Activated naive CD8-positive, alpha-beta T cell treated with anti-CD3 and anti-CD28 coated beads, Interleukin-2, amount 50 U/mL, for 24 hours (primary cell): ENCODE data around the gene RAD51B.

Experiments used
- ATAC-seq: fragments of 150-1000 bp; cut with Tn5 transposase; one replicate; pipeline ENCODE4 v1.10.0; 2021
- DNase-seq: peaks from one replicate; pipeline ENCODE4 v3.0.0; 2021
- H3K27ac Mint-ChIP-seq: one replicate; pipeline ENCODE4 v1.8.0; 2021; ENCODE audit warnings: mild to moderate bottlenecking, mixed read lengths
- H3K27me3 Mint-ChIP-seq: one replicate; pipeline ENCODE4 v1.8.0; 2021; ENCODE audit warnings: mixed read lengths
- H3K36me3 Mint-ChIP-seq: one replicate; pipeline ENCODE4 v1.8.0; 2021; ENCODE audit warnings: low read depth, mixed read lengths
- H3K4me1 Mint-ChIP-seq: one replicate; pipeline ENCODE4 v1.8.0; 2021; ENCODE audit warnings: mixed read lengths
- H3K4me3 Mint-ChIP-seq: one replicate; pipeline ENCODE4 v1.8.0; 2021; ENCODE audit warnings: mild to moderate bottlenecking, moderate library complexity, mixed read lengths
- H3K9me3 Mint-ChIP-seq: one replicate; pipeline ENCODE4 v1.8.0; 2021; ENCODE audit warnings: mixed read lengths

The RAD51B gene

DNA sequence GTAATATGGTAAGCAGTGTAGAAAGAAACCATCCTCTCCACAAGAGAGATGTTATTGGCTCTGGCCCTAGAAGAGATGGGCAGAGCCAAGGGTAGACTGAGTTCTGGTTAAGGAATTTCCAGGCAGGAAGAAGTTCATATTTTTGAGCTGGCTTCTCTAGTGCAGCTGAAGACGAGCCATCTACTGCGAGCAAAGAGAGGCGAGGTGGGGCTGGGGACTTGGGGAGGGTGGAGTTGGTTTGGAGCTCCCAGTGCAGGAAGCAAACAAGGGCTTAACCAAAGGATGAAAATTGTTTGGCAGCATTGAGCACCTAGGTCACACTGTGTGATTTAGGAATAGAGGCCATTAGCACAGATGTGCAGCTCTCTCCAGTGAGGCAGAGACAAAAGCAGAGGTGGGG is 733.7 kb downstream of the RAD51B start:
- DNase-seq (no peak), ATAC-seq (no peak)
- Mint-ChIP-seq H3K4me1 (peaks cover 12% of the 10 kb centered on the region), H3K27me3 (no peaks in the 10 kb centered on the region), H3K36me3 (no peaks in the 10 kb centered on the region), H3K4me3 (no peak overlapping the region), H3K27ac (no peak overlapping the region), H3K9me3 (no peaks in the 10 kb centered on the region)

DNA sequence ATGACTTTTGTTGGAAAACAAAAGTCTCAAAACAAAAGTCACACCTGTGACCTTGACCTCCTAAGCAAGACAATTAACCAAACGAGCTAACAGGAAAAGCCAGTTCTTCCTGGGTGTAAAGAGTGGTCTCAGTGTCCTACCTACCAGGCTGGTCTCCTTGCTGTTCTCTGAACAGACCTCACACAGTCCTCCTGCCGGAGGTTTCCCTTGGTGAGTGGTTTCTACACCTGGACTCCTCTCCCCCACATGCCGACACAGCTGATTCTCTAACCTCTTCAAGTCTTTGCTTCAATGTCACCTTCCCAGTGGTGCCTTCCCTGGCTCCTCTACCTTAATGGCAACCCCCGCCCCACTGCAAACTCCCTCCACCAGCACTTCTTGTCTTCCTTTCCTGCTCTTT is 734.7 kb downstream of the RAD51B start:
- Mint-ChIP-seq H3K4me1 (peaks cover 12% of the 10 kb centered on the region), H3K27me3 (no peaks in the 10 kb centered on the region), H3K36me3 (no peaks in the 10 kb centered on the region), H3K4me3 (no peak overlapping the region), H3K27ac (no peak overlapping the region), H3K9me3 (no peaks in the 10 kb centered on the region)
- DNase-seq (no peak), ATAC-seq (no peak)

DNA sequence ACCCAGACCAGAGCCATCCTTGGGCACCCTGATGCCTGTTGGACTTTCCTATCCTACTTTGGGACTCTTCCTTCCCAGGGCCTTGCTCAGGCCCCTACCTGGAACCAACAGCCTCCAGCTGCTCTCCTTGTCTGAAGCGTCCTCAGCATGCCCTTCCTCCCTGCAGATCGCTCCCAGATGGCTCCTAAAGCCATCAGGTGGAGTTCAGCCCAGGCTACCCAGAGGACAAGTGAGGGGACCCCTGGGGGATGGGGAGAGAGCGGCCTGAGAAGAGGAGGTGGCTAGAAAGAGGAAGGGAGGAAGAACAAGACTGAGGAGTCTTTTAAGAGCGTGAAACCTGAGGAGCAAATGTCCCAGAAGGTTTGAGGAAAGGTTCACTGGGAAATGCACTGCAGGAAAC is 736.7 kb downstream of the RAD51B start:
- no peak overlapping the region for H3K4me3 Mint-ChIP-seq
- H3K36me3 Mint-ChIP-seq: no peaks in the 10 kb centered on the region
- no peak overlapping the region for H3K27ac Mint-ChIP-seq
- DNase-seq: no peak
- no peaks in the 10 kb centered on the region for H3K27me3 Mint-ChIP-seq
- H3K9me3 Mint-ChIP-seq: no peaks in the 10 kb centered on the region
- H3K4me1 Mint-ChIP-seq: peaks cover 12% of the 10 kb centered on the region
- no peak for ATAC-seq

DNA sequence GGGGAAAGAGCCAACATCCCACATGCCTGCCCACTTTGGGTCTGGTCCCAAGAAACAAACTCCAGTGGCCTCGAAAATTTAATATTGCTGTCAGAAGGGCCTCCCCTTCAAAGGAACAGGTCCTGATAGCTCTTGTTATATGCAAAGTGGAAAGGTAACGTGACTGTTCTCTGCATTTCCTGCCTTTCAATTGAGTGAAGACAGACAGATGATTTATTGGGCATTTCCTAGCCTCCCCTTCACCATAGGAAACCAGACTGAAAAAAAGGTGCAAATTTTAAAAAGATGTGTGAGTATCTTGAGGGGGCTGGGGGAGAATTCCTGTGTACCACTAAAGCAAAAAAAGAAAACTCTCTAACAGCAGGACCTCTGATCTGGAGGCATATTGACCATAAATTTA is 738.1 kb downstream of the RAD51B start:
- ATAC-seq: no peak
- Mint-ChIP-seq H3K27me3 (no peaks in the 10 kb centered on the region), H3K4me1 (peaks cover 10% of the 10 kb centered on the region), H3K4me3 (no peak overlapping the region), H3K9me3 (no peaks in the 10 kb centered on the region), H3K36me3 (no peaks in the 10 kb centered on the region), H3K27ac (no peak overlapping the region)
- DNase-seq: no peak

DNA sequence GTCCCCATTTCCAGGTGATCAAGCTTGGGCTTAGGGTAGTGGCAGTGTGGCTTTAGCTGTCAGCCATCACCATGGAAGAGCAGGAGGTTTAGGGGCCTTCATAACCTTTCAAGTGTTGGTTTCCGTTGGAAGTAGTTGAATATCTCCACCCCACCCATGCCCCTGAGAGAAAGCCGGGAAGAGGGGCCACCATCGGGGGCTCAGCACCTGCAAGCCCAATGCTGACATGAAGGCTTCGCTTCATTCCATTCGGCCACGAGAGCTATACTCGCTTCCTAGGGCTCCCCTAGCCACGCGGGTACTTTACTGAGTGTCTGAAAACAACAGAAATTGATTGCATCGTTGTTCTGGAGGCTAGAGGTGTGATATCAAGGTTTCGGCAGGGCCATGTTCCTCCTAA is 738.5 kb downstream of the RAD51B start:
- Mint-ChIP-seq H3K27me3 (no peaks in the 10 kb centered on the region), H3K9me3 (no peaks in the 10 kb centered on the region), H3K36me3 (no peaks in the 10 kb centered on the region), H3K27ac (no peak overlapping the region), H3K4me1 (peaks cover 10% of the 10 kb centered on the region), H3K4me3 (no peak overlapping the region)
- ATAC-seq: no peak
- no peak for DNase-seq

DNA sequence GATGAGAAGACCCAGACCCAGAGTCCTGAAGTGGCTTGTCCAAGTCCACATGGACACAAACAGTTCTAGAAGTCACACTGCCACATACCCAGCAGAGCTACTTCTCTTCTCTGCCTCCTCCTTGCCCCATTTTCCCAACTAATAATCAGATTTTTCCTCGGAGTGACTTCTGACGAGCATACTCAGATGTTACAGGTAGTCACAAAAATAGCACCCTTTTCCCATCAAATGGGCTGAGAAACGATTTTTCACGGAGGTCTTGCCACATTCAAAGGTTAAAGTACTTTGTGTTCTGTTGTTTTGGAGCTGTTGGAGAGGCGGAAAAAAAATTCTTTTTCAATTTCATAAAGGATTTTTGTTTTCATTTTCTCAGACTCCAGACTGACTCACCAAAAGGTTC is 740.4 kb downstream of the RAD51B start:
- Mint-ChIP-seq H3K36me3 (no peaks in the 10 kb centered on the region), H3K9me3 (no peaks in the 10 kb centered on the region), H3K4me1 (peaks cover 23% of the 10 kb centered on the region), H3K4me3 (no peak overlapping the region), H3K27ac (no peak overlapping the region), H3K27me3 (no peaks in the 10 kb centered on the region)
- DNase-seq (no peak), ATAC-seq (no peak)

DNA sequence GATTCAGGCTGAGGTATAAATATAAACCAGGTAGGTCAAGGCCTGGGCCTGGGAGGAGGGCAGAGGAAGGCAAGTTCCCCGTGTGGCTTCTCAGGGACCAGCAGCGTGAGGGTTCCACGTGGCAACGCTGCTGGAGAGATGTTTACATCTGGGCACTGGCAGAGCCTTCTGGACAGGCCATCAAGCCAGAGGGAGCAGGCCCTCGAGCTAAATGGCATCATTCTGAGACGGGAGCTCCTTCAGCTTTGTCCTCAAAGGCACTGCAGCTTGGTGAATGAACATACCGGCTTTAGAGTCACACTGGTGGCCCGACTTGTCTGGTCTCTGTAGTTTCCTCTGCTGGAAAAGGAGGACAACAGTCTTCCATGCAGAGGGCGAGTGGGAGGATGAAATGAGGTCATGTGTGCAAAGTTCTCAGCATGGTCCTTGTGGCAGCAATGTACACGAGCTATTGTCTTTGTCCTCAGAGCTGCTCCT is 742.0 kb downstream of the RAD51B start:
- Mint-ChIP-seq H3K9me3 (no peaks in the 10 kb centered on the region), H3K4me1 (peaks cover 30% of the 10 kb centered on the region), H3K36me3 (no peaks in the 10 kb centered on the region), H3K27ac (no peak overlapping the region), H3K4me3 (no peak overlapping the region), H3K27me3 (no peaks in the 10 kb centered on the region)
- ATAC-seq (no peak), DNase-seq (no peak)

DNA sequence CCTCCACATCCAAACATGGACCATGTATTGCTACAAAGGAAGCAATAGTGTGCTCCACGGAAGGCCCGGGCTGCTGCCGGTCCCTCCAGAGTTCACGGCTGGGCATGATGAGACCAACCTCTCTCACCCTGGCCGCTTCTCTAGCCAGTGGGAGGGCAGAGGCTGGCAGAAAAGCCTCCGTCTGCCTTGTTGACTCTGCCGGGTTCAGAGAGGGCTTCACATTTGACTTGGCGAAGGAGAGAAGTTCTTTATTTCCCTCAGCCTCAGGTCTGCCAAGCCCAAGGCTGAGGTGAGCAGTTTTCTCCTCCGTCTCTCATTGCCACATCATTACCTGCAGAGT is 743.3 kb downstream of the RAD51B start:
- Mint-ChIP-seq H3K4me1 (peaks cover 30% of the 10 kb centered on the region), H3K4me3 (no peak overlapping the region), H3K27me3 (no peaks in the 10 kb centered on the region), H3K27ac (no peak overlapping the region), H3K9me3 (no peaks in the 10 kb centered on the region), H3K36me3 (no peaks in the 10 kb centered on the region)
- DNase-seq (no peak), ATAC-seq (no peak)

DNA sequence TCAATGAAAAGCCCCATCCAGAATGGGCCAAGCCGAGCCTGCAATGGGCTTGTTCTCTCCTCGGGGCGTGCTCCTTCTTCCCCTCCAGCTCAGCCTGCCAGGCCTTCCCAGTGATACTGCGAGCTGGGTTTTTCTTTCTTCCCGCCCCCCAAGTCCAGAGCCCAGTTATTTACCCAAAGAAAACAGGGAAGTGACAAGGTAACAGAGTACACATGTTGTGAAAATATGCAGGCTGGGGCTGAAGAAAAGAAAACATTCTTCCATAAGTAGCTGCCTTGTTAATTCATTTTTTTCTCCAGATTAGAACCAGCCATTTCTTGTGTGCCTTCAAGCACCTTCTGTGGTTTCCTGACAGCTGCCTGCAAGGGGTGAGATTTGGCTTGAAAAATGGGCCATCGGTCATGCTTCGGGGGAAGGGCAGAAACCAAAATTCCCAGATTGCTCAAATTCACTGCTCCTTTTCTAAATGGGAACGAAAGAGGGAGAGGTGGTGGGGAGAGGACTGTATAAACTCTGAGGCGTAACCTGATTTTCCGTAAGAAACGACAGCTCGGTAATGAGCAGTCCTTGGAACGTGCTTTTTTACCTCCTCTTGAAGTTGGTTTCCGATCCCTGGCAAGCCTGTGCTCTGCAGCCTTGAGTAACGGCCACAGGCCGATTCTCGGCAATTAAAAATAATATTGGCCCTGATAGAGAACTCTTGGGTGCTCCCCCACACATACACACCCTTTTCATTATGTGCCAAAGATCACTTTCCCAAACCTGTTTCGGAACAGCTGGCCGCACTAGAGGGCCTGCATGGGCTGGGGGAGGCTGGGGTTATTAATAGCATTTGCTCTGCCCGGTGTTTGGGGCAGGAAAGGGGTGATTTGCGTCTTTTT is 743.9 kb downstream of the RAD51B start:
- no peak for ATAC-seq
- H3K36me3 Mint-ChIP-seq: no peaks in the 10 kb centered on the region
- peaks cover 30% of the 10 kb centered on the region for H3K4me1 Mint-ChIP-seq
- H3K27me3 Mint-ChIP-seq: no peaks in the 10 kb centered on the region
- H3K4me3 Mint-ChIP-seq: no peak overlapping the region
- DNase-seq: no peak
- H3K27ac Mint-ChIP-seq: no peak overlapping the region
- H3K9me3 Mint-ChIP-seq: no peaks in the 10 kb centered on the region

DNA sequence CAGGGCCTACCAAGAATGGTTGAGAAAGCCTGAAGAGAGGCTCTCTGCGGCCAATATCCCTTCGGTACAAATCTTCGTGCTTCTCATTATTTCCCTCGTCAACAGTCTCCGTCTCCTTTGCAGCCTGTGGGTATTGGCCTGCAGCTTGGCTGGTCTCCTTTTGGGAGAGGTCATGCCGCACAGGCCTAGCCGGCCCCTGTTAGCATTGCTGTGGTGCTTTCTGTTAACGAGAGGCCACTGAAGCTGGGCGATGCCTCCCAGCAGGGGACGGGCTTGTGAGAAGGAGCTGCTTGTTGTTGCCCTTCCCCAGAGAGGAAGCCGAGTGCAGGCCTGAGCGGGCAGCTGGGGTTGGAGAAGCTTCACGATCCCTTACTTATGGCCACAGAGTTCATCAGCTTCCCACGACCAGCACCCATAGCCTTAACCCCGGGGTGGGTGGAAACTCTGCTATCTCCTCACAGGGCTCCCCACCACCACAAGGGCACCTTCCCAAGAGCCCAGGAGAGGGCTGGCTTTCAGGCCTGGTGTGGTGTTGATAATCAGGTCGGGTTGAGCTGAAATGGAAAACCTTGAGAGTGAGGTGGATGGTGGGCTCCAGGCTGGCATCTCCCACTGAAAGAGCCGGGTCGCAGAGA is 744.7 kb downstream of the RAD51B start:
- peaks cover 2% of the 10 kb centered on the region for H3K36me3 Mint-ChIP-seq
- no peak overlapping the region for H3K4me3 Mint-ChIP-seq
- H3K4me1 Mint-ChIP-seq: peaks cover 30% of the 10 kb centered on the region
- no peak for DNase-seq
- H3K27me3 Mint-ChIP-seq: no peaks in the 10 kb centered on the region
- H3K27ac Mint-ChIP-seq: no peak overlapping the region
- ATAC-seq: no peak
- no peaks in the 10 kb centered on the region for H3K9me3 Mint-ChIP-seq

DNA sequence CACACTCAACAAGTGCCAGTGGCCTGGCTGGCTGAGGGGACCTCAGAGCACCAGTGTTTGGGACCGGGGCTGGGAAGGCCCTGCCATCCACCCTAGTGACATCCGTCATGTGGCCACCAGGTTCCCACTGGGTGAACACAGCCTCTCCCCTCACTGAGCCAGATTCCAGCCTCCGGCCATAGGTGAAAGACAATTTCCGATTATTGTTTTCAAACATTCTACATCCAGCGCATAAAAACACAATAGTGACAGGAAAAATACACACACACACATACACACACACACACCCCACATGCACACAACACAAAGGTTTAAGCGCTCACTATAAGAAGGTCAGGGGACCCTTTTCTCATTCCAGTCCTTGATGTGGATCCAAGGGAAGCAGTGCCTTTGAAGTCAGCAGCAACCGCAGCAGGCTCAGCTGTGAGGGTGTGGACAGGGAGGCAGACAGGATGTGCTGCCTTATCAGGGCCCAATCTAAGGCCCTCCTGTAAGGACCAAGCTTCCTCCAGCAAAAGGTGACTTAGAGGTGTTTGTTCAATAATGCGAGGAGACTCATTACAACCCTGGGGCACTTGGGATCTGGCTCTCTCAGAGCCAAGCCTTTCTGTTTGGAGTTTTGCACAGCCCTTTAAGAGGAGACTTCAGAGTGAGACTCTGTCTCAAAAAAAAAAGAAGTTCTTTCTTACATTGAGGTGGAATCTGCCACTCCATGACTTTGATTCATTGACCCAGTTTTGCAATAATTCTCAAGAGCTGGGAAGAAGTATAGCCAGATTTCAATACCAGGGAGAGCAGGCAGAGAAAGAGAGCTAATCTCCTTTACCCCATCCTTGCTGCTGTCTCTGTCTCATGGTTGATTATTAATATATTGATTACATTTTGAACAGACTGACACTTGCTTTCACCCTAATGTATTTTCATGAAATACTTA is 745.5 kb downstream of the RAD51B start:
- peaks cover 2% of the 10 kb centered on the region for H3K36me3 Mint-ChIP-seq
- H3K4me1 Mint-ChIP-seq: peaks cover 30% of the 10 kb centered on the region
- ATAC-seq (peak; percentile 40), DNase-seq (no peak)
- no peak overlapping the region for H3K27ac Mint-ChIP-seq
- H3K4me3 Mint-ChIP-seq: no peak overlapping the region
- H3K27me3 Mint-ChIP-seq: no peaks in the 10 kb centered on the region
- no peaks in the 10 kb centered on the region for H3K9me3 Mint-ChIP-seq

DNA sequence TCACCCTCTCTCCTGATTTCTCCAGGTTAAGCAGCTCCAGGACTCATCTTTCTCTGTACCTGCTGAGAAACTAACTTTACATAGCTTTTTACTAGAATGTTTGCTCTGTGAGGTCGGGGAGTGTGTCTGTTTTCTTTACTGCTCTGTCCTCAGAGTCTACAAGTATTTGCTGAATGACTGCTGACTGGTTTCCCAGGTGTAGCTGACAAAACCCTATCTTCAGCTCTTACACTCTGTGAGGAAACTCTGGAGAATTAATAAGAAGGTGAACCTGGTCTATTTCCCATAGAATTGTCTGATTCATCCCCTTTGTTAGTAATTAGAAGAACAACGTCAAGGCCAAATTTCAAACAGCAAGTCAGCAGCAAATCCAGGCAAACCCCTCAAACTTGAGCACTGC is 746.5 kb downstream of the RAD51B start:
- H3K36me3 Mint-ChIP-seq: peaks cover 2% of the 10 kb centered on the region
- H3K4me3 Mint-ChIP-seq: no peak overlapping the region
- H3K9me3 Mint-ChIP-seq: no peaks in the 10 kb centered on the region
- DNase-seq: no peak
- no peak for ATAC-seq
- no peak overlapping the region for H3K27ac Mint-ChIP-seq
- H3K27me3 Mint-ChIP-seq: no peaks in the 10 kb centered on the region
- H3K4me1 Mint-ChIP-seq: peaks cover 30% of the 10 kb centered on the region

DNA sequence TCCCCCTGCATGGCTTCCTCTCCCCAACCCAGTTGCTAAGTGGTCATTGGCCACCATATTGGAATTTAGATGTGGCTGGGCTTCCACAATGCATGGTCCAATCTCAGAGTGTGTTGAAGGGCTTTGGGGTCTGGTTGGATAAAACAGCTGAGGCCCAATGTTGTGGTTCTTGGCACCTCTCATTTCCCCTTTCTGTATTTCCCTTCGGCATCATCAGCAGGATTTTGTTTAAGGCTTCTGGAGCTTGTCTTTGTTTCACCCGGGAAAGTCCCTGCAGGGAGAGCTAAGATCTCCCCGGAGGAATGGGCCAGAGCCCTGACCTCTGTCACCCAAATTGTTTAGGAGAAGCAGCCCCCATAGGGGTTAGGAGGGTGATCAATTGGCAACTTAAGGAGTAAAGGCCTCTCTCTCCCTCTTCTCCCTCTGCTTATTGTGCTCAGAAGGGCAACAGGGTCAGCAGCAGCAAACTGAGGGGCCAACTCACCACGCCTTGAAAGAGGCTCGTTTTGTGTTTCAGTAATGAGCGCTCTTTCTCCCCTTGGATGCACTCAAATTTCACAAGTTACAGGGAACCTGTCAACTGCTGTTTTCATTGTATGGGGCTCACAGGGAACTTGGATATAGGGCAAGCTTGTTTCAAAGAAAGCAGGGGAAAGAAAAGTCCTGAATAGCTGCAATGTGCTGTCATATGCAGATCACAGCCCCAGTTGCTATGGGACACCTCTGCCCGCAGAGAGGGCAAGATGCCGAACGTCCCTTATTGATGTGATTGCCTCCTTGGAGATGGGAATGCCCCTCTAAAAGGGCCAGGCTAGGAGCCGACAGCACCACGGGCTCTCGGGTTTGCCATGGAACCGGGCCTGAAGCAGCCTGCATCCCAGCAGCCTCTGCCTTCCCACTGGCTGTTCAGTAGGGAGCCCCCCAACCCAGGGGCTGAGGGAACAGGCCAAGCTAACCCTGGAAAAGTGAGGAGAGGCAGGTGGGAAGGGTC is 749.6 kb downstream of the RAD51B start:
- Mint-ChIP-seq H3K9me3 (no peaks in the 10 kb centered on the region), H3K4me3 (no peak overlapping the region), H3K27ac (no peak overlapping the region), H3K4me1 (peaks cover 17% of the 10 kb centered on the region), H3K36me3 (peaks cover 2% of the 10 kb centered on the region), H3K27me3 (no peaks in the 10 kb centered on the region)
- DNase-seq (no peak), ATAC-seq (no peak)

DNA sequence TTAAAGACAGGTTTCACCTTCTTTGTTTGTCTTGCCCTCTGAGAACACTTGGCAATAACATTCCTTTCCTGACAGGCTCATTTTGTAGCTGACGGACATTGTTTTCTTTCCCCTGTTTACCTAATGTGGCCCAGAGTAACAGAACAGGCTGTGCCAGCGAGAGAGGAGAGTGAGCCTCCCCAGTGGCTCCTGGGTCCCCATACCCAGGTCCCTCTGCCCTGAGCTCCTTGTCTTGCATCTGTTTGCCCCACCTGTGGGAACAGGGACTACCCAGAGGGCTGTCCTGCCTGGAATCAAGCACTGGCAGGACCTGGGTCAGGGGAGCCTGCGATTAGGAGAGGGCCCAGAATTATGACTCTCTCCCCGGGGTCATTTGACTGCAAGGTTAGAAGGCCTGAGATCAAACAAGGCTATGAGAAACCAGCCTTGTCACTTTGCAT is 750.4 kb downstream of the RAD51B start:
- DNase-seq: no peak
- peaks cover 9% of the 10 kb centered on the region for H3K4me1 Mint-ChIP-seq
- H3K27ac Mint-ChIP-seq: no peak overlapping the region

More for the DNA sequence above, 750.4 kb downstream of the RAD51B start:
- no peak overlapping the region for H3K4me3 Mint-ChIP-seq
- ATAC-seq: no peak
- H3K36me3 Mint-ChIP-seq: peaks cover 2% of the 10 kb centered on the region
- H3K9me3 Mint-ChIP-seq: no peaks in the 10 kb centered on the region
- no peaks in the 10 kb centered on the region for H3K27me3 Mint-ChIP-seq
